ENCODE data around the gene UBE4B. TPM values are rescaled to one million over a fixed set of nuclear protein-coding genes. Genes with fewer than 3 reads are reported as not detected.

The UBE4B gene
- total RNA-seq, 1 donor from 2014 or later: 52.5 TPM

GRCh38 chr1:10033359-10033845 is 644 bp downstream of the UBE4B start:
- DNase-seq (ENCODE audit: extremely low read depth, low read depth, low spot score): no peak

DNA sequence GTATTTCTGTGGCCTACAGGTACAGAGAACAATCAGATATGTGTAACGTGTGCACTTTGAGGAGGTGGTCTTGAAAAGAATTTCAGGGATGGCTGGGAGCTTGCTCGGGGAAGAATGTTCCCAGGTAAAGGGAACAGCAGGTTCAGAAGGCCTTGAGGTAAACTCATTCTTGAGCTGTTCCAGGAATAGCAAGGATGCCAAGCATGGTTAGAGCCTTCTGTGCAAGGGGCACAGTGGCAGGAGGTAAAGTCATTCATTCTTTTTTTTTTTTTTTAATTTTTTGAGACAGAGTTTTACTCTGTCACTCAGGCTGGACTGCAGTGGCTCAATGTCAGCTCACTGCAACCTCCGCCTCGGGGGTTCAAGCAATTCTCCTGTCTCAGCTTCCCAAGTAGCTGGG is 10.0 kb downstream of the UBE4B start:
- no peak for DNase-seq (ENCODE audit: extremely low read depth, low read depth, low spot score)

DNA sequence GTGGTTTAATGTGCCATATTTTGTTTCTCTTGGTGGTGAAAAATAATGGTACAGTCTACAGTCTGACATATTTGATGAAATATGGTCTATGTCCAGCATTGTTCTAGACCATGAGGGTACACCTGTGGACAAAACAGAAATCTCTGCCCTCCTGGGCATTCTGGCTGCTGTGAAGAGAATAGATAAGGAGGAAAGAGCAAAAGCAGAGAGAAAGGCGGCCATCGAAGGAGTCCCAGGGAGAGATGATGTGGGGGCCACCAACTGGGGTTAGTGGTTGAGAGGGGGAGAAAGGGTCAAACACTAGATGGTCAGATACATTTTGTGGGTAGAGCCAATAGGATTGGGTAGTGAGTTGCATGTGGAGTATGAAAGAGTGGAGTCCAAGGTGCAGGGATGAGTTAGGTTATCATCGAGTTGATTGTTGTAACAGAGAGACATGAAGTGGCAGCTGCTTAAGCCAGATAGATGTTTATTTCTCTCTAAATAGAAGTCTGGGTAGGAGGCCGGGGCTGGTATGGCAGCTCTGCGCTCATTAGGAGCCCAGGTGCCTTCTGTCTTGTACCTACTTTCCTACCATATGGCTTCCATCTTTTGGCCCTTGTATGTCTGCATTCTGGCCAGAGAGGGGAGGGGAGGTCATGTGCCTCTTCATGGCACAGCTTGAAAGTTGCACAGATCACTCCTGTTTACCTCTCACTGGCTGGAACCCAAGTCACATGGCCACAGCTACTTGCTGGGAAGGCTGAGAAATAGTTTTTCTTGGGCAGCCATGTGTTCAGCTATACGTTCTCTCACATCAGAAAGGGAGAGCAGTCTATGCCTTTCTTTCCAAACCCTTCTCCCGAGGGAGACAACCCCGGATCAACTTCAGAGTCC is 13.0 kb downstream of the UBE4B start:
- DNase-seq (ENCODE audit: extremely low read depth, low read depth, low spot score): no peak

- DNase-seq (ENCODE audit: extremely low read depth, low read depth, low spot score): no peak
These were observed 13.8 kb downstream of the UBE4B start for GRCh38 chr1:10046356-10047085.

DNA sequence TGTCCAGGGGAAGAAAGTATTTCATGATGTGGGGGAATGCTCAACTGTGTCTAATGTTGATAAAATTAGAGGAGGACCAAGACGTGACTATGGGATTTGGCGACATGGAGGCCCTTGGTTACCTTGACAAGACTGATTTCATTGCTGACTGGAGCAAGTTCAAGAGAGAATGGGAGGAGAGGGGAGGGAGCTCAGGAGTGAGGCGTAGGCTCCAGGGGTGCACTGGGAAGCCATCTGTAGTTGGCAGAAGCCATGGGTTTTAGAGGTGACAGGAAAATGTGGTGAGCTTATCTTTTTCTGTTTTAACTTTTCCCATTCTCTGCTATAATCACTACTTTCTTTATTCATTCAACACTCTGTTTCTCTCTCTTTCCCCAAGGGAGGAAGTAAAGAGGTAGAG is 15.8 kb downstream of the UBE4B start:
- DNase-seq (ENCODE audit: extremely low read depth, low read depth, low spot score): no peak

GRCh38 chr1:10050611-10051010 is 17.9 kb downstream of the UBE4B start:
- DNase-seq (ENCODE audit: extremely low read depth, low read depth, low spot score): no peak

GRCh38 chr1:10051656-10052055 is 18.9 kb downstream of the UBE4B start:
- no peak for DNase-seq (ENCODE audit: extremely low read depth, low read depth, low spot score)

DNA sequence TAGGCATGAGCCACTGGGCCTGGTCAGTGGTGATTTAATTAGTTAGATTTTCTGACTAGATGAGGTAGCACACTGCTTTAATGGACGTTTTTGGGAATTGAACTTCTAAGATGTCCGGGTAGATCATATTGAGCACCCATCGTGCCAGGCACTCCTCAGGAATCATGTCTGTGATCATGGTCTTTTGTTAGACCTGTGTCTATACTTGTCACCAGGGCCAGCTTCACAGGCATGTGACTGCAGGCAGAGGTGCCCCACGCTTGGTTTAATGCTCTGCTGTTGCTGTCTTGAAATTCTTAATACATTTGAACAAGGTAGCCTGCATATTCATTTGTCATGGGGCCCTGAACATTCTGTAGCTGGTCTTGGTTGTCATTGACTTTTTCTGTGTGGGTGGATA is 19.6 kb downstream of the UBE4B start:
- DNase-seq (ENCODE audit: extremely low read depth, low read depth, low spot score): no peak

DNA sequence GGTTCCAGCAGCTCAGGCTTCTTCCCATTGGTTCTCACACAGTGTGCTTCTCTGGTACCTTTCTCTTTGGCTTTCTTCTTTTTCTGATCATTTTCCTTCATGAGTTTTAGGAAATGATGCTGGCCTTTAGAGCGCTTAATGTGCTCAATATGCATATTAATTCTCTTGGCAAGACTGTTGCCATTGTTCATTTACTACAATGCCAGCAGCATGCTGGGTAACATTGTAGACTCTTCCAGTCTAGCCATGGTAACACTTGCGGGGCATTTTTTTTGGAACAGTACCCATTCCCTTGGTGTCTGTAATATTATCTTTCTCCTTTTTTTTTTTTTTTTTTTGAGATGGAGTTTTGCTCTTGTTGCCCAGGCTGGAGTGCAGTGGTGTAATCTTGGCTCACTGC is 21.7 kb downstream of the UBE4B start:
- DNase-seq (ENCODE audit: extremely low read depth, low read depth, low spot score): no peak

GRCh38 chr1:10056599-10056987 is 23.8 kb downstream of the UBE4B start:
- DNase-seq (ENCODE audit: extremely low read depth, low read depth, low spot score): no peak

DNA sequence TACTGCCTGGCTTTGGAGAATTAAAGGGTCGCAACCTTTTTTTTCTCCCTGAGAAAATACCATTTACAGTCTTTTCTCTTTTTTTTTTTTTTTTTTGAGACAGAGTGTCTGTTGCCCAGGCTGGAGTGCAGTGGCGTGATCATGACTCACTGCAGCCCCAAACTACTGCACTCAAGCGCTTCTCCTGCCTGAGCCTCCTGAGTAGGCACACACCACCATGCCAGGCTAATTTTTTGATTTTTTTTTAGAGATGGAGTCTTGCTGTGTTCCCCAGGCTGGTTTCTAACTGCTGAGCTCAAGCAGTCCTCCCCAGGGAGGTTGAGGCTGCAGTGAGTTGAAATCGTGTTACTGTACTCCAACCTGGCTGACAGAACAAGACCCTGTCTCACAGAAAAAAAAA is 24.6 kb downstream of the UBE4B start:
- DNase-seq (ENCODE audit: extremely low read depth, low read depth, low spot score): no peak

GRCh38 chr1:10057796-10058195 is 25.0 kb downstream of the UBE4B start:
- no peak for DNase-seq (ENCODE audit: extremely low read depth, low read depth, low spot score)

DNA sequence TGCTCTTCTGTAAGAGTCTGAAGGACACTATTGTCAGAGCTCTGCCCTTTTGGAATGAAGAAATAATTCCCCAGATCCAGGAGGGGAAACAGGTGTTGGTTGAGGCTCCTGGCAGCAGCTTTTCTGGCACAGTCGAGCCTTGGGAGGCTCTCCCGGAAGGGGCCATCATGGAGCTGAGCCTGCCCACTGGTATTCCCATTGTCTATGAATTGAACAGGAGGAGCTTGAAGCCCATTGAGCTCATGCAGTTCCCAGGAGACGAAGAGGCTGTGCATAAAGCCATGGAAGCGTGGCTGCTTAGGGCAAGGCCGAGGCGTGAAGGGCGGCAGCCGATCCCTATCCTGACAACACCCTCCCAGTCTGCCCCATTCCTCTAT is 26.6 kb downstream of the UBE4B start:
- DNase-seq (ENCODE audit: extremely low read depth, low read depth, low spot score): no peak

- DNase-seq (ENCODE audit: extremely low read depth, low read depth, low spot score): no peak
These were observed 27.7 kb downstream of the UBE4B start for GRCh38 chr1:10060311-10061100.

GRCh38 chr1:10061276-10061675 is 28.5 kb downstream of the UBE4B start:
- DNase-seq (ENCODE audit: extremely low read depth, low read depth, low spot score): no peak

DNA sequence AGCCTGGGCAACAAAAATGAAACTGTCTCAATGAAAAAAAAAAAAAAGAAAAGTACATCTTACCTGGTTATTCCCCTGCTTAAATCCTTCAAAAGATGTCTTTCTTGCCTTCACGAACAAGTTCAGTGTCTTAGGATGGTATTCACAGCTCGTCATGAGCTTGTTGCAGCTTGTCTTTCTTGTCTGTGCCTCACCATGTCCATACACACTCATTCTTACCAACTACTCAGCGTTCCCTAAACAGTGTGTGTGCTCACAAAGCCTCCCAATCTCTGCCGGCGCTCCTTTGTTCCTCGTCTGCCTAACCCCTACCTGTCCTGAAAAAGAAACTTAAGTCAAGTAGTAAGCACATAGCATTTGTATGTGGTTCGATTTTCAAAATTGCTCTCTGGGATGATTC is 31.1 kb downstream of the UBE4B start:
- no peak for DNase-seq (ENCODE audit: extremely low read depth, low read depth, low spot score)

DNA sequence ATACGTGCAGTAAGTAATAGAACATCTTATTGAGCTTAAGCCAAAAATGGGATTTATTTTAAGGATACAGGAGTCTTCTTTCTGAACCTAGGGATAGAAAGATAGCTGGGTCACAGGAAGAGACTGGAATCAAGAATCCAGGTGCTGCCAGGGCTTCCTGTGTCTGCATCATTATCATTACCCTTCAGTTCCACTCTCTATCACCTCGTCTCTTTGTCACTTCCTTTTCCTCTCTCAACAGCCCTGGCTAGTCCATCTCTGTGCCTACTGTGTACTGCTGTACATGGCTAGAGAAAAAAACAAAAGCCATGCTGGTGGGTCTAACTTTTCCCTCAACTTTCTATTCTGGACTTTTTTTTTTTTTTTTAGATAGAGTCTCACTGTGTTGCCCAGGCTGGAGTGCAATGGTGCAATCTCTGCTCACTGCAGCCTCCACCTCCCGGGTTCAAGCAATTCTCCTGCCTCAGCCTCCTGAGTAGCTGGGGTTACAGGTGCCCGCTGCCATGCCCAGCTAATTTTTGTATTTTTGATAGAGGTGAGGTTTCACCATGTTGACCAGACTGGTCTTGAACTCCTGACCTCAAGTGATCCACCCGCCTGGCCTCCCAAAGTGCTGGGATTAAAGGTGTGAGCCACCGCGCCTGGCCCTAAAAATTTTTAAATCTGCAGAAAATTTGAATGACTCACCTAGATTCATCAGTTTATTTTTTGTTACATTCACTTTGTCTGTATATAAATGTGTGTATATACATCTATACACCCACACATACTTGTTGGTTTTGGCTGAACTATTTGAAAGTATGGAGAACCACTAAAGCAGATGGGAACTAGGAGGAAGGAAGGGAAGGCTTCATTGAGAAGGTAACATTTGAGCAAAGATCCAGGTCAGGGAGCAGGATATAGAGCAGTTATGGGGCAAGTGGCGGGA is 31.9 kb downstream of the UBE4B start:
- DNase-seq (ENCODE audit: extremely low read depth, low read depth, low spot score): no peak

DNA sequence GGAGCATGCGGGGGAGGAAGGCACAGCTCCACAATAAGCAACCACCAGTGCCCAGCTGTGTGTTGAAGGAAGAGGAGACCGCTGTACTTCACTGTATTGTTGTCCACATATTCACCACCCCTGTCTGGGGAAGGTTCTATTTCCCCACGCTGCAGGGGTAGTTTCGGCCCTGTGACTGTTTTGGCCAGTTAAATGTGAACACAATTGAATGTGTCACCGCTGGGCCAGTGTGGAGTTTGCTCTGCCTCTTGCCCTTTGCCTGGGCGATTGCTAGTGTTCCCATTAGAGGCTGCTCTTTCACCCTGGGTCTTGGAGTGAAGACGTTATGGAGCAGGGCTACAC is 32.6 kb downstream of the UBE4B start:
- no peak for DNase-seq (ENCODE audit: extremely low read depth, low read depth, low spot score)

- DNase-seq (ENCODE audit: extremely low read depth, low read depth, low spot score): no peak
These were observed 33.0 kb downstream of the UBE4B start for GRCh38 chr1:10065760-10066159.

DNA sequence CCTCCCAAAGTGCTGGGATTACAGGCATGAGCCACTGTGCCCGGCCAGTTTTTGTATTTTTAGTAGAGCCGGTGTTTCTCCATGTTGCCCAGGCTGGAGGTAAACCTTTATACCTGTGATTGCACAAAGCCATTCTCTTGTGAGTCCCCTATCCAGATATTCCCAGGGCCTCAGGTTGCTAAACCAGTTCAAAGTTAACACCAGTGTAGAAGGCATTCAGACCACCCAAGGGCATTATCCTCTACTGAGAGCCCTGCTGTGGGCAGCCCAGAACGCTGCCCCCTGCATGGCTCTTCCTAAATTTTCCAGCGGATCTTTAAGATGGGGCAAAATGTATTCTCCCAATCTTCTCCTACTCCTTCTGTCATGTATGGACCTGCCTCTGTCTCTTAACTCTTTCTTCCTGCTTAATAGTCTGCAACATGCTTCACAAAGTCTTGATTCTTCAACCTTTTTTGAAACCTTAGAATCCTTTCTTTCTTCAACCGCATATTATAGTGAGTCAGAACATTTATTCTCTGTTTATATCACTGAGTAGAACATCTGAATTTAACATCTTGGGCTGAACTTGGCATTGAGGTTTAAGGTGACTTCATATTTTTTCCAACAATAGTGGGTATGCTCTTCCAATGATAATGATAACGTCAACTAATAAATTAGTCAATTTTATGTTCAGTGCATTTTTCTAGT is 36.0 kb downstream of the UBE4B start:
- DNase-seq (ENCODE audit: extremely low read depth, low read depth, low spot score): no peak
